NCI-H524 (cell line): ENCODE results near the gene MTHFD1.

Source experiments
- DNase-seq, 2 experiments: peaks; one replicate each; lab custom pipeline; 2025; lab: John Stamatoyannopoulos, UW

MTHFD1 gene

DNA sequence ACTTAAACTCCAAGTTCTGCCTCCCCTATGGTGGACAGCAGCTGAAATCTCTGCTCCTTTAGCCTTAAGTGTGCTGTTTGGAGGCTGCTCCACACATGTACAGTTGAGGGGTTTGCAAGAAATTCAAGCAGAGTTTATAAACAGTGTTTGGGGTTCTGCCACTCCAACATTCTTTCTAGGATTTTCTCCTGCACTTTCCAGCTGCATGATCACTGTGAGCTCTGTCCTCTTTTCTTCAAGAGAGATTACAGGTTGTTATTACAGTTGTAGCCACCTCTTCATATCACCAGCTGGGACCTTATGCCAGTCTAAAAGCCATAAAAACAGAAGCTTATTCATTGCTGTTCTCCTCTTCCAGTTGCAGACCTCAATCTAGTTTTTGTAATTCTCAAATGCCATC, 107.1 kb downstream of the MTHFD1 start:
- peak in 1 of 2 experiments; percentile 64 for DNase-seq

DNA sequence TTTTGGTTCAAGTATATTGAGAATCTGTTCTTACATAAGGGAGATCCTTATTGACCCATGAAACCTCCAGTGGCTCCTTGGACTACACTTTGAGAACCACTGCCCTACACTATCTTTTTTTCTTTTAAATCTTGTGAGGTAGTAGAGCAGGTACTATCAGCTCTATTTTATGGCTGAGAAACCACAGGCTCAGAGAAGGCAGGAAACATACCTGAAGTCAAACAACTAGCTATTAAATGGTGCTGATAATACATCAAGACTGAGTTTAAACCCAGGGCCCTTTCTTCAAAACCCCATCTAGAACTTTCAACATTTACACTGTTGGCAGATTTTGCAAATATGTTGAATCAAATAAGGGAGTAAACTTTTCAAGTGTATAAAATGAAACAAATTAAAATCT, 108.6 kb downstream of the MTHFD1 start:
- peak in 1 of 2 experiments; percentile 20 for DNase-seq

DNA sequence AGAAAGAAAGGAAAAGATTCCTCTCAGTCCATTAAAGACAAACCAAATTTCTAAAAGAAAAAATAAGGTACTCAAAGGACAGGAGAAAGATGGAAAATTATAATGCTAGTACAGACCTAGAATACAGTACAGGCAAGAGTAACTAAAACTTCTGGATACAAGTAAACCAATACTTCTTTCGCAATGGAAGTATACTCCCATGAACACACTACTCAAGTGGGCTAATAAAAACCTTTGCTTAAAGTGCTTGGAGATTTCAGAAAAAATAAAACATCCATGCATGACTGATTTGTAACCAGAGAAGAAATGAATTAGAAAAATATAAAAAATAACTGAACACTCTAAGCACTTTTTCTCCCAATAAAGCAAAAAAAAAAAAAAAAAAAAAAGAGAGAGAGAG, 111.9 kb downstream of the MTHFD1 start:
- no peak for DNase-seq

DNA sequence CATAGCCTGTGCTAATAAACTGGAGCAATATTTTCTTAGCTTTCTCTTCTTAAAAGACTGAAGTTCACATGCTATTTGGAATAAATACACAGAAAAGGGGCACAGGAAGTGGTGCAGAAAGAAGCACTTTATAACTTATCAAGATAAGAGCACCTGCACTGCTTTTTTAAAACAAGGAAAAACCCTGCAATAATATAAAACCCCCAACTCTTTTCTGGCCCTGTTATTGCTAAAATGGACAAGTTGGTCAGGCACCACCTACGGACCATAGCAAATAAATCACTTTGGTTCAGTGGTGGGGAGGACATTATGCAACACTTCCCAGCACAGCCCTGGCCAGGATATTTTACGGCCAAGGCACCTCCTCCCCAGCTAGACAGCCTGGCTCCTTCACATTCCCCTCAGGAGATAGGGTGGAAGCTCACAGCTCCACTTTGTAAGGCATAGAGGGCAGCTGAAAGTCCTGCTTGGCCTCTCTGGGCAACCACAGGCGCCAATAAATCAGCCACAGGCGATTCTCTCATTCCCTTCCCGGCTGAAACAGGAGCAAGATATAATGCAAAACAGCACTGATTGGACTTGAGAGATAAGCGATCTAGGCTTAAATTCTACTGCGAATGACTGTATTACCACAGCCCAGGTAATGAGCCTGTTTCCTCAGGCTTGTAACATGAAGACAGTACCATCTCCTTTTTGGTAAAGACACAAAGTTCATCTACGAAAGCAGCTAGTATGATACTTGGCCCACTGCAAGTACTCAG, 113.4 kb downstream of the MTHFD1 start:
- DNase-seq, result peak in 1 of 2 experiments; percentile 18

DNA sequence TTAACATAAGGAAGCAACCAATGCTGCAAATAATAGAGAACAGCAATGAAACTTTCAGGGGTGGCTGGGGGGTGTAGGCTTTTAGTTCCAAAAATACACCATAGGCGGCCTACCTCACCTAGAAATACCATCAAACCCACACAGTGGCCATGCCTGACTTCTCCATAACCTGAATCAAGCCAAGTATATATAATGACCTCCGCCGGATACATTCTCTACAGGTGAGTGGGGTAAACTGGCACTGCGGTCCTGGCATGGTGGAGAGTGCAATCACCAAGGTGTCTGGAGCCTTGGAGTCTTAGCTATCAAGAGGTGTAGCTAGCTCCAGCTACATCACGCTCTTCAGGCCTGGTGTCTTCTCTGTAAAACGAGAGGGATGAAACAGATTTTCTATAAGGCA, 114.3 kb downstream of the MTHFD1 start:
- no peak for DNase-seq

DNA sequence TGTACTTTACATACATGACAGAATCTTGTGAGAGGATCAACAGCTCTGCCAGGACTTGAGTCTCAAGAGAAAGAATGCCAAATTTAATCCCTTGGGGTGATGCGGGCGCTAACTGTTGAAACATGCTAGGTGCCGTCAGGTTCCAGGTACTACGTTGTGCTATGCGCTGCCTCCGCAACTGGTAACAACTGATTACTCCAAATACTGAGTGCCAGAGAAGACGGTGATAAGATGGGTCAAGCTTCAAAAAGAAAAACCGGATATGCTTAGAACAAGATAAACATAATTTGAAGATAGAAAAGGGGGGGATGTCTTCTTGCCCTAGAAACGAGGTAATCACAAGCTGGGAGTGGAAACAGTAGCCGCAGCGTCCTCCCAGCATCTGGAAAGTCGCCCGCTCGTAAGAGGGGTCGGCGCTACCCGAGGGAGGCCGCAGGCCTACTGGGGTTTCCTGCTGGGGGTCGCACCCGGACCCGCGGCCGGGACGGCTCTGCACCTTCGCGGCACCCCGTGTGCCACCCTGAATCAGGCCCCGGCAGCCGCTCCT, 114.8 kb downstream of the MTHFD1 start:
- peak; percentile 36 to 64 for DNase-seq

DNA sequence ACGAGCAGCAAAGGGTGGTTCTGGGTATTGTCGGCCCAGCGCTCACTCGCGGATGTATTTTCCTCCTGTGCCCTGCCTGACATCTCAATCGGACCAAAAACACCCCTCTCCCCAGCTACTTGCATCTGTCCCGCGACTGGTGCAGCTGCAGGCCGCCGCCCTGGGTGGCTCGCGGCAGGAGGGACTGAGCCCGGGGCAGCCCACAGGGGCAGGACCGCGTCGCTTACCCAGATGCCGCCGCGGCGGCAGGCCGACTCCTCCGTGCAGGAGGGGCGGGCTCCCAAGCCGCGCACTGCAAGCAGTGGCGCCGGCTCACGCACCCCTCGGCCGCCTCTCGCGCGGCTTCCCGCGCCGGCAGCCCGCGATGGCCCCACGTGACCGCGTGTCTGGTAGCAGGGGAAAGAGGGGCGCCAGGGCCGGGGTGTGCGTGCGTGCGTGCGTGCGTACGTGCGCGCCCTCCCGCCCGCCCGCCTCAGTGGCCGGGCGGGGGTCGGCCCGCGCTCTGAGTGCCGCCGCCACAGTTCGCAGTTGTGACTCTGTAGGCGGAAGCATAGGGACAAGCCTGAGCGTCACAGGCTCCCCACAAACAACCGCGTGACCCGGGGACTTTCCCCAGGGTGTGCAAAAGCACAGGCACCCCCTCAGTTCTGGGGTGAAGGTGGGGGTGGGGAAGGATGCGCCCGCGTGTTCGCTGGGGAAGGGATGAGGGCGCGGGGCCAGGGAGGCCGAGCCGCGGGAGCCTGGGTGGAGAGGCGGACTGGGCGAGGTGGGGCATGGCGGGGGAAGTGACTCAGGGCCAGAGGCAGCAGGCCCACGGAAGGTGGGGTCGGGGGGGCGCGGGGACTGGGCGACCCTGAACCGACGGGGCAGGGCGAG, 115.5 kb downstream of the MTHFD1 start, which contains the start of gene ZBTB25:
Gene ZBTB25, minus strand, starts transcription at position 405 of the 876 bp plus-strand sequence. CDS start 13,305 bp downstream, outside the sequence.
- peak; percentile 91 to 97 for DNase-seq

DNA sequence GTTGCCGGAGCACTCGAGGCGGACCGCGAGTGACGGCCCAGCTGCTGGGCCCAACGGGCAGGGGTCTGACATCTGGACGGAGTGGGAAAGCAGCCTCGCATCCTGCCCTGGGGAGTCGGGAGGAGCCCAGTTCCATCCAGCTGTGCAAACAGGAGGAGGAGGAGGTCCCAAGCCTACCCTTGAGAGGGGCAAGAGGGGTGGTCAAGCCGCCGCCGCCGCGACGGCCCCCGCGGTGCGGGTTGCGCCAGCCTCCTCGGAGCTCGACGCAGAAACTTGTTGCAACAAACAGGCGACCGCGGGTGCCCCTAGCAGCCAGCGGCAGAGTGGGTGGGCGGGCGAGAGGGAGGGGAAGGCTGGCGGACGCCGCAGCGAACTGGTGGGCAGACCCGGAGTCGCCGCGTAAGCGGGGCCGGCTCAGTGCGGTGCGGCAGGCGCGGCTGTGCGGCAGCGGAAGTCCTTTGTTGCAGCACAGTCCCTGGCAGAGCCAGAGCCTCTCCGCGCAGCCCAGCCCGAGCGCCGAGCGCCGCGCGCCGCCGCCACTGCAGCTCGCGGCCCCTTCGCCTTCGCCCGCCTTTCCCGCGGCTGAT, 116.2 kb downstream of the MTHFD1 start, which contains the start of gene ZBTB1:
Gene ZBTB1, plus strand, starts transcription at position 461 of the 587 bp plus-strand sequence. CDS start 16,735 bp downstream, outside the sequence.
- peak; percentile 80 to 86 for DNase-seq

DNA sequence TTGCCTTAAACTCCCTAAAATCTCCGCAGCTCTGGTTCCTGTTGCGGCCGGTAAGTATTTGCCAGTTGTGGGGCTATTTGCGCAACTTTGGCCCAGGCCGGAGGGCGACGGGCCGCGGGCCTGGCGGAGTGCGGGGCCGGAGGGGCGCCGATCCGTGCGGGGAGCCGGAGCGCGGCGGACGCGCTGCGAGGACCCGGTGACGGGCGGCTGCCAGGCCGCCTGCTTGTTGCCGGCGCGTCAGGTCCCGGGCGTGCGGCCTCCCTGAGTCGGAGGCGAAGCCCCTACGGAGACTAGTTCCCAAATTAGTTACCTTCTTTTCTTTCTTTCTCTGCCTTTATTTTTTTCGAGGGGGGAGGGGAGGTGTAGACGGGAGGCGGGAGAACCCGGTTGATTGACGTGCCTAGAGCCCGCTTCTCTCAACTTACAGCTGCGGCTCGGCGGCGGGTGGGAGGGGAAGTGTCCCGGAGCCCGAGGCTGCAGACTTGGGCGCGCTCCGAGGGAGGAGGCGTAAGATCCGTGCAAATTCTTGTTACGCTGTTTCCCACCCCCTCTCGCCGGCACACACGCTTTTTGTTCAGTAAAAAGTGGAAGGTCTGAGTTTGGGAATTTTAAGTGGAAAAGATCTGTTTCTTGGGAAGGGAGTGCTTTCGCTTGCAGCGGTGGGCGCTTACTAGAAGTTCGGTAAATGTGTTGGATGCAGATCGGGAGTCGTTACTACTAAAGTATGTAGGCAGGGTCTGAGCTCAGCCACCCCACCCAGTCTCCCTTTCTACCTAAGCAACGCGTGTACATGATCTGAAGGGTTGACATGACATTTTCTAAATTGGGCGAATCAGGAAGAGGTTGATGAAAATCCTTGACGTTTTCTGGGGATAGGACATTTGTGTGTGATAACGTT, 117.0 kb downstream of the MTHFD1 start:
- peak; percentile 79 to 88 for DNase-seq

DNA sequence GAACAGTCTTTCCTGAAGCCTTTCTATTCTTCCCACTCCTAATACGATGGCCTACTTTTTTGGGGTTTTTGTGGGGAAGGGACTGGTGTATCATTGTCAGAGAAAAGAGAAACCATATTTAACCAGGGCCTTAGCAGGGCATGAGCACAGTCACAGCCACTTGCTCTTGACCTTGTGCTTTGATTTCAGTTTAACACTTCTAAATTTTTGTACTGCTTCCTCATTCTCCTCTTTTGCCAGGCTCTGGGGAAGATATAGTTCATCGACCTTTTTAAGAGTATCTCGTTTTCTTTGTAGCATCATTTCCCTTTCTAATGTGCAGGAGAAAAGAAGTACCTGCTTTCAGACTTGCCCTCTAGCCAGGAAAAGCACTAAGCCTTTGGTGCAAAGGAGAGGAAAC, 118.6 kb downstream of the MTHFD1 start:
- DNase-seq, result no peak

DNA sequence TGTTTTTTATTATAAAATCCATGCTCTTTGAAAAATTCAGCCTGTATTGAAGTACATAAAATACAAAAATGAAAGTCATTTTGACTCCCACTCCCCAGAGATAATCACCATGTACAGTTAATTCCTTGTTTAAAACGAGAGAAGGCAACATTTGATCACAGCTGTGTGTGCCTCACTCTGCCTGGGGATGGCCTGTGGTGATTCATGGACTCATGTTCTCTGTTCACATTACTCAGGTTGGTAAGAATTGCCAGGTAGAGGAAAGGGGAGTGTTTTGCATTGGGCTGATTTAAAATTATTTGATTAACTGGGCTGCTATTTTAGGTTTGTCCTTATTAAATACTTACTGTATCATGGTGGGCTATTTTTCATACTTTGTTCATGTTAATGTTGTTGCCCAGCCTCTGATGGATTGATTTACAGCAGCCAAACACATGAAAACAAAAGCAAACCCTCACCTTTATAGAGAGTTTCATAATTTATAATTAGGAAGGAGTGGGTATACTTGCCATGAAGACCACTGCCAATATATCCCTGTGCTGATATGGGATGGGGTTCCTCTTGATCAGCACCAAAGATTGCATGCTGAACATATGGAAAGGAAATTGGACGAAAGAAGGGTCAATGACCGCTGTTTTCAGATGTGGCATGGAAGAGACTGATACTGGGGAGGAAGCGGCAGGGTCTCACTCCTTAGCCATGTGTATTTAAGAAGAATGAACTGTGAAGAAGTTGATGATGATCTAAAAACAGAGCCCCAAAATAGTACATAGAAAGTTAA, 119.4 kb downstream of the MTHFD1 start:
- DNase-seq, result no peak

DNA sequence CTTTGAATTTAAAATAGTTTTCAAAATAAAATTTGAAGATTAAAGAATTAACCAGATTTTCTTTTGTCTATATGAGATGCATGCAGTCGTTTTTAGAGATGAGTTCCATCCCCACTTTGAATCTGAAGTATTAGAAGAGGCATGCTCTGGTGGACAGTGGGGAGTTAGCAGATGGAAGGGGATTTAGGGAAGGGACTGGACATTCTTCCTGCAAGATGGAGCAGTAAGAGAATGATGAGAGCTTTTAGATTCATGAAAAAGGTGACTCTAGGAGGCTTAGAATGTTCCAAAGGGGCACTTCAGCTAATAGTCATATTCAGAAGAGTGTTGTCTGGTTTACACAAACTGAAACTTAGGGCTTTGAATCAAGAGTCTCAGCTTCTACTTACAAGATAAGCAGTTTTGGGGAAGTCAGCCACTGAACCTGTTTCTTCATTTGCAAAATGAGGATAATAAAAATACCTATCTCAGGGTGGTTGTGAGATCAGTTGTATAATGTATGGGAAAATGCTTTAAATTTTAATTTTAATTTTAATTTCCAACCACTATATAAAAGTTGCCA, 120.1 kb downstream of the MTHFD1 start:
- DNase-seq, result peak in 1 of 2 experiments; percentile 26

DNA sequence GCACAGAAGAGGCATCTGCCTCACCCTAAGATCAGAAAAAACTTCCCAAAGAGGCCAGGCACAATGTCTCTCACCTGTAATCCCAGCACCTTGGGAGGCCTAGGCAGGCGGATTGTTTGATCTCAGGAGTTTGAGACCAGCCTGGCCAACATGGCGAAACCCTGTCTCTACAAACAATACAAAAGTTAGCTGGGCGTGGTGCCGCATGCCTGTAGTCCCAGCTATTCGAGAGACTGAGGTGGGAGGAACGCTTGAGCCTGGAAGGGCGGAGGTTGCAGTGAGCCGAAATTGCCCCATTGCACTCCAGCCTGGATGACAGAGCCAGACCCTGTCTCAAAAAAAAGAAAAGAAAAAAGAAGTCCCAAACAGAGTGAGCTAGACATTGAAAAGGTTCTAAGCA, 120.9 kb downstream of the MTHFD1 start:
- DNase-seq, result no peak
